ENCODE measurements around the gene LRP5. TPM values are rescaled to one million over a fixed set of nuclear protein-coding genes. Genes with fewer than 3 reads are reported as not detected.

LRP5 gene
- total and polyA plus RNA-seq, 2 experiments from 2014 or later: 26.9 to 51.1 TPM

GRCh38 chr11:68375337-68375736 lies 62.9 kb downstream of the LRP5 start (continued):
- TF ChIP-seq CTCF (conservative IDR thresholded peaks at IDR 0.05; ENCODE audit: low read depth in 2 of 2): no peak
- TF ChIP-seq ZNF331 (CRISPR knock-in tag; IDR thresholded peaks at IDR 0.05; ENCODE audit: low read depth): no peak
- no peak for TF ChIP-seq CREB1 (CRISPR knock-in tag; IDR thresholded peaks at IDR 0.05; ENCODE audit: low read depth)
- no peak for TF ChIP-seq ZNF114 (CRISPR knock-in tag; IDR thresholded peaks at IDR 0.05)
- no peak for TF ChIP-seq EZH2phosphoT487 (IDR thresholded peaks at IDR 0.05; ENCODE audit: unreplicated experiment)
- TF ChIP-seq JUNB (IDR thresholded peaks at IDR 0.05; ENCODE audit: unreplicated experiment): no peak
- TF ChIP-seq STAT1 (IDR thresholded peaks at IDR 0.05; ENCODE audit: unreplicated experiment): no peak

GRCh38 chr11:68375766-68376165 lies 63.4 kb downstream of the LRP5 start:
- Histone ChIP-seq H4K20me1 (replicated peaks; ENCODE audit: insufficient read depth) (no peaks in the 10 kb centered on the region), H3K4me2 (no peak overlapping the region), H3K4me3 (no peak overlapping the region), H3K27me3 (ENCODE audit: insufficient read depth) (no peaks in the 10 kb centered on the region), H3K27ac (ENCODE audit: low read depth) (no peak overlapping the region), H3K36me3 (ENCODE audit: insufficient read depth) (no peaks in the 10 kb centered on the region), H3K9me2 (ENCODE audit: insufficient read depth) (no peaks in the 10 kb centered on the region), H3K79me2 (replicated peaks; ENCODE audit: insufficient read depth) (no peaks in the 10 kb centered on the region), H2AFZ (no peak overlapping the region), H3F3A (replicated peaks; ENCODE audit: low read depth) (no peaks in the 10 kb centered on the region), H3K4me1 (ENCODE audit: insufficient read depth) (no peaks in the 10 kb centered on the region)
- Mint-ChIP-seq H3K36me3 (ENCODE audit: low read depth) (peaks cover 17% of the 10 kb centered on the region), H3K4me1 (peaks cover 12% of the 10 kb centered on the region), H3K27me3 (ENCODE audit: insufficient read depth, low read depth, poor library complexity) (peaks cover 17% of the 10 kb centered on the region), H3K4me3 (no peak overlapping the region), H3K27ac (no peak overlapping the region), H3K9me3 (no peaks in the 10 kb centered on the region; the same call in 2 of the 3 replicates)
- no peak for DNase-seq (ENCODE audit: low spot score)
- ATAC-seq: no peak
- TF ChIP-seq ZNF331 (CRISPR knock-in tag; IDR thresholded peaks at IDR 0.05; ENCODE audit: low read depth): no peak
- no peak for TF ChIP-seq REST (IDR thresholded peaks at IDR 0.05; ENCODE audit: unreplicated experiment)
- no peak for TF ChIP-seq ZNF462 (CRISPR knock-in tag; IDR thresholded peaks at IDR 0.05)
- no peak for TF ChIP-seq CREB1 (CRISPR knock-in tag; IDR thresholded peaks at IDR 0.05; ENCODE audit: low read depth)
- TF ChIP-seq EZH2 (IDR thresholded peaks at IDR 0.05; ENCODE audit: low read depth, unreplicated experiment): no peak
- TF ChIP-seq POLR2AphosphoS5 (IDR thresholded peaks at IDR 0.05; ENCODE audit: low read depth): no peak
- TF ChIP-seq EZH2phosphoT487 (IDR thresholded peaks at IDR 0.05; ENCODE audit: unreplicated experiment): no peak
- no peak for TF ChIP-seq ZNF114 (CRISPR knock-in tag; IDR thresholded peaks at IDR 0.05)
- no peak for TF ChIP-seq JUNB (IDR thresholded peaks at IDR 0.05; ENCODE audit: unreplicated experiment)
- TF ChIP-seq NANOG (IDR thresholded peaks at IDR 0.05; ENCODE audit: borderline replicate concordance): no peak
- TF ChIP-seq STAT1 (IDR thresholded peaks at IDR 0.05; ENCODE audit: unreplicated experiment): no peak
- no peak for TF ChIP-seq ETS1 (IDR thresholded peaks at IDR 0.05)
